HEK293T (cell line): ENCODE results near the gene TRAPPC10.
"Not testable (repeated sequence)": the region's sequence is repeated elsewhere in the genome, so short reads cannot be mapped to it uniquely, and the experiment has no call there.

Experiments used
- CTCF ChIA-PET: fragments of 350-600 bp; formaldehyde crosslinking; extraction: SDS; loops from one replicate; lab custom pipeline; 2021; ENCODE audit warnings: antibody characterized with exemption, inconsistent platforms; lab: Yijun Ruan, JAX
- POLR2A ChIA-PET: fragments of 350-600 bp; formaldehyde crosslinking; extraction: SDS; loops from one replicate; lab custom pipeline; 2020; ENCODE audit warnings: antibody characterized with exemption, inconsistent platforms; lab: Yijun Ruan, JAX
- DNase-seq: peaks from one replicate; pipeline ENCODE4 v3.0.0; 2012; ENCODE audit warnings: mixed read lengths; ENCODE audit errors: extremely low spot score

Gene TRAPPC10

DNA sequence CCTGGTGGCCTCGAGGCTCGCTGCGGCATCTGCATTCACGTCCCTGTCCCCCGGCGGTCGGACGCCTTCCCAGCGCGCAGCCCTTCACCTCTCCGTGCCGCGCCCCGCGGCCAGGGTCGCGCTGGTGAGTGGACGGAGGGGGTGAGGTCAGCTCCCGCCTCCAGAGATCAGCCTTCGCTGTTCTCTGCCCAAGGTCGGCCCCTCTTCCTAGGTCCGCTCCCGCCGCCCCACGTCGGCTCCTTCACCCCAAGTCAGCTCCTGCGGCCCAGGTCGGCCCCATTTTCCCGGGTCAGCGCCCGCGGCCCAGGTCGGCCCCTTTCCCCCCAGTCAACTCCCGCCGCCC is 121.6 kb downstream of the TRAPPC10 start:
- POLR2A ChIA-PET, DNase-seq, CTCF ChIA-PET: not testable (repeated sequence)

DNA sequence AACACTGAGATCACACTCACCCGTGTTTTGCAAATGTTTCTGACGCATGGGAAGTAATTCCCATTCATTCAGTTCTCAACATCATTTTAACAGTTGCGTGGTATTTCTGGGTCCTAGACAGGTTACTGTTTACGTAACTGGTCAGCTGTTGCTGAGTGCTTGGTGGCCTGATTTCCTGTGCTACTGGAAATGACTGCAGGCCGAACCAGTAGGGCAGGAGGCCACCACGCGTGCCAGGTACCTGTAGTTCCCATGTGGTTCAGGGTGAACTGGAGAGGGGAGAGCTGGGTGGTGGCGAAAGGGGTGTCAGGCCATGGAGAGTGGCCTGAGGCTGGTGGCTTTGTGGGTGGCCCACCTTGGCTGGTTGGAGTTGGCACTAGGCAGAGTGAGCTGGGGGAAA is 122.6 kb downstream of the TRAPPC10 start:
- DNase-seq, CTCF ChIA-PET, POLR2A ChIA-PET: not testable (repeated sequence)

DNA sequence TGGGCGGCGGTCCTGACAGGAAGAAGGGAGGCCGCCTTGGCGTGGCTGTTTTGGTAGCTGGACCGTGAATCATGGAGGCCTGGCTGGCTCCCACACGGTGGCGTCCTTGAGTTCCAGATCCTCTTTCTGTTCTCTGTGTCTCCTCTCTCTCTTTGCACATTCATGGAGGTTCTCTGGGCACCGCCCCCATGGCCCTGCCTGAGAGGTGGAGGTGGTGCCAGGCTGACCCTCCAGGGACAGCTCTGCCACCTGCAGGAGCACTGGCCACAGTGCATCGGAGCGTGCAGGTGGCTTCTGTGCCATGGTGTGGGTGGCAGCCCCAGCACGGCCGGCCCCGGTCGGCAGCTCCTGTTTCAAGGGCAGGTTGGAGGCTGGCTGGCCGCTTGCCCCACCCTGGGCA is 125.9 kb downstream of the TRAPPC10 start:
- DNase-seq, POLR2A ChIA-PET, CTCF ChIA-PET: not testable (repeated sequence)

- POLR2A ChIA-PET, DNase-seq, CTCF ChIA-PET: not testable (repeated sequence)
These were observed 127.9 kb downstream of the TRAPPC10 start for GRCh38 chr21:44139787-44140551.

DNA sequence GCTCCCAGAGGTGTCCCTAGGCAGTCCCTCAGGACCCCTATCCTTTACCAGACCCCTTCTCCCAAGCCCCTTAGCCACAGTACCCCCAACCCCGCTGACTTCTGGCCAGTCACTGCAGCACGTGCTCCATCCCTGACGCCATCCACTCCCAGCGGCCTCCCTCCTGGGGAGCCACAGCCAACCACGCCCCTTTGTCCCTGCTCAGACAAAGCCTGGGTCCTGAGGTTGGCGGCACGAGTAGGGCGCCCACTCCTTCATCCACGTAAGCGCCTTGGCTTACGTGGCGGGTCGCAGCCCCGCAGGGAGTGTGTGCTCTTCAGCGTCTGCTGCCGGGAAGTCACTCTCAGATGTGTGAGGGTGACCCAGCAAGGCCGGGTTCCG is 128.4 kb downstream of the TRAPPC10 start:
- DNase-seq, POLR2A ChIA-PET, CTCF ChIA-PET: not testable (repeated sequence)

GRCh38 chr21:44142470-44142869 is 130.4 kb downstream of the TRAPPC10 start:
- POLR2A ChIA-PET, CTCF ChIA-PET, DNase-seq: not testable (repeated sequence)

- DNase-seq, CTCF ChIA-PET, POLR2A ChIA-PET: not testable (repeated sequence)
These were observed 131.3 kb downstream of the TRAPPC10 start for GRCh38 chr21:44143380-44143779.

DNA sequence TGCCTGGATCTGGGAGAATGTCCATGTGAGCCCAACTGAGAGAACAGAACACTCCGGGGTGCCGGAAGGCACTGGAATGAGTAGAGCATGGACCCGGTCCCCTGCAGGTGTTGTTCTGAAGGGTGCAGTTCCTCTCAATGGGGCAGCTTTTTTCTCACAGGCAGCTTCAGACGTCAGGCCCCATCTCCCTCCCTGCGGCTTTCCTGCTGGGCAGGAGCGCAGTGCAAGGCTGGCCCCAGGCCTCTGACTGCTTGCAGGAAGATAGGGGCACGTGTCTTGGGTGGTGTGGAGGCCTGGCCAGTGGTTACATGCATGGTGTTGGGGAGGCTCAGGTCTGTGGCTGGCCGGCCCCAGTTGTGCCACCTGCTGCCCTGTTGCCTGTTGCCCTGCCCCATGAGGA is 131.9 kb downstream of the TRAPPC10 start:
- POLR2A ChIA-PET, CTCF ChIA-PET, DNase-seq: not testable (repeated sequence)

DNA sequence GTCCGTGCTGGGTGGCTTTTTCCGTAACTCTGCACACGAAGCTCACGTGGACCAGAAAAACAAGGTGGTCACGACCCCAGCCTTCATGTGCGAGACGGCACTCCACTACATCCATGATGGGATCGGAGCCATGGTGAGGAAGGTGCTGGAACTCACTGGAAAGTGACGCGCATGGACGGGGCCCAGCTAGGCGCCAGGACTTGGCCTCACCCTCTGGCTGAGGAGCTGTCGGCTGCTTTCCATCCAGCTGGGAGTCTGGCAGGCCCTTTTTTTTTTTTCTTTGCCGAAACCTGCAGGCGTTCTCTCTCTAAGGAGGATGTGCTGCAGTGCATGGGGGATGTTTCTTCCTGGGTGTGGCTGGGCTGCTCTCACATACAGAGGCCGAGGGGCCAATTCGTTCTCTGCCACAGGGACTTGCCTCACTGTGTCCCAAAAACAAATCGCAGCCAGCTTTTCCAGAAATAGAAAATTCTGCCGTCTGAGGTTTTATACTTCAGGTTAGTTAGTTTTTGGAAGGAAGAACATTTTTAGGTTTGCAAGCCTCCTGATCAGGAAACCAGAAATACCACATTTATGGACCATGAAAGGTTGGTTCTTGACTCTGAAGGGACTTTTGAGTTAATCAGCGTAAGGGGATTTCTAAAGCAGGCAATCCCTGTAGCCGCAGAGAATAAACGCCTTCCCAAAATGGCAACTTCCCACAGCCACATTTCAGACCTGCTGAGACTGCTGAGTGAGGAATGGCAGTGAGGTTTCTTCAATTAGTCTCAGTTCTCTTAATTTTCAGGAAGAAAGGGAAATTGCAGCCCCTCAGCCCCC is 132.9 kb downstream of the TRAPPC10 start:
- POLR2A ChIA-PET, CTCF ChIA-PET, DNase-seq: not testable (repeated sequence)

GRCh38 chr21:44145616-44146015 is 133.5 kb downstream of the TRAPPC10 start:
- CTCF ChIA-PET, DNase-seq, POLR2A ChIA-PET: not testable (repeated sequence)

- DNase-seq, POLR2A ChIA-PET, CTCF ChIA-PET: not testable (repeated sequence)
These were observed 135.0 kb downstream of the TRAPPC10 start for GRCh38 chr21:44147108-44147507.

DNA sequence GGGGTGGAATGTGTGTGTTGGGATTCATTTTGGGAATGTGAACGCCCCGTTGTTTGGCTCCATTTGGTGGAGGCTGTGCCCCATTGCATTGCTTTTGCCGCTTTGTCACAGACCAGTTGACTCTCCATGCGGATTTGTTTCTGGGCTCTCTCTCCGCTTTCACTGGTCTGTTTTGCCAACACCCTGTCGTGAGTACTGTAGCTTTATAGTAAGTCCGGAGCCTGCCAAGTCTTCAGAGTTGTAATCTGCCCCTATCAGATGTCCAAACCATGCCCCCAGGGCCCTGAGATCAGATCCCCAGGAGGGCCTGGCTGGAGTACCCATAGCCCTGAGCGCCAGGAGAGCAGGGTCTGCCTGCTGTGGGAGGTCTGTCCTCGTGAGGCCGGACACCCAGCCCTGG is 138.1 kb downstream of the TRAPPC10 start:
- POLR2A ChIA-PET, DNase-seq, CTCF ChIA-PET: not testable (repeated sequence)

DNA sequence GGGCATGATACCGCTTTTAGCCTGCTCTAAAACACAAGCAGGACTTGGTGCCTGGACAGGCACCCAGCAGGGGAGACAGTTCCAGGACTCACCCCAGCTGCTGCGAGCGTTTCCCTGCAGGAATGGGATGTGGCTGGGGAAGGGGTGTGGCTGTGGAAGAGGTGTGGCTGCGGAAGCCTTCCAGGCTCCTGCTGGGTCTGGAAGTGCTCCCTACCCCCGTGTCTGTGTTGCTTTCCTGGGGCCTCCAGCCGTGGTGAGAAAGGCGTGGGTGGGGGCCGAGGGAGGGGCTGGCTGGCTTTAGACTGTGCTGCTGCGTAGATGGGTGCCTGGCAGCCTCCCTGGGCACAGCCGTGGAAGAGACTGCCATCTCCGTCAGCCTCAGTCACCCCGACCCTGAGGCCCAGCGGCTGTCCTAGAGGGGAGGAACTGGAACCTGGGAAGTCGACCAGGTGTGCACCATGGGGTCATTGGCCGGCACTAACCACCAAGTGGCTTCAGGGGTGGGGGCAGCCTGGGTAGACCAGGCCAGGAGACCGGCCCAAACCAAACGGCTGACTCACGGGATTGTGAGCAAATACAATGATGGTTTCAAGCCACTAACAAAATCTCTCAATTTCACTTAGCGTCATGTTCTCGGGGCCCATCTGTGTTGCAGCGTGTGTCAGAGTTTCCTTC is 141.2 kb downstream of the TRAPPC10 start:
- DNase-seq, CTCF ChIA-PET, POLR2A ChIA-PET: not testable (repeated sequence)

DNA sequence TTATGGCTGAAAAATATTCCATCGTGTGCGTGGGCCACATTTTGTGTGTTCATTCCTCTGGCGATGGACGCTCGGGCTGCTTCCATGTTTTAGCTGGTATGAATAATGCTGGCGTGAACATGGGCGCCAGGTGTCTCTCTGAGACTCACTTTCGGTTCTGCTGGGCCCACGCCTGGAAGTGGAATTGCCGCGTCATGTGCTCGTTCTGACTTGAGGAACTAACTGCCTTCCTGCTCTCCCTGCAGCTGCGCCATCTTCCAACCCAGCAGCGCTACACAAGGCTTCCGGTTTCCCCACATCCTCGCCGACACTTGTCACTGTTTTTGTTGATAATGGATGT is 141.8 kb downstream of the TRAPPC10 start:
- CTCF ChIA-PET, POLR2A ChIA-PET, DNase-seq: not testable (repeated sequence)

GRCh38 chr21:44154816-44155230 is 142.7 kb downstream of the TRAPPC10 start:
- CTCF ChIA-PET, POLR2A ChIA-PET, DNase-seq: not testable (repeated sequence)

- DNase-seq, CTCF ChIA-PET, POLR2A ChIA-PET: not testable (repeated sequence)
These were observed 143.3 kb downstream of the TRAPPC10 start for GRCh38 chr21:44155231-44155993.

- POLR2A ChIA-PET, DNase-seq, CTCF ChIA-PET: not testable (repeated sequence)
These were observed 143.9 kb downstream of the TRAPPC10 start for GRCh38 chr21:44155994-44156380.
